Activated T-helper 1 cell treated with Interleukin-2 at 50 U/mL for 16 hours (primary cell): Measurements from ENCODE around the gene CAPN3.

ENCODE experiments used
- DNase-seq: peaks from one replicate; pipeline ENCODE4 v3.0.0-alpha.2; 2020; ENCODE audit warnings: low read depth

Gene CAPN3

DNA sequence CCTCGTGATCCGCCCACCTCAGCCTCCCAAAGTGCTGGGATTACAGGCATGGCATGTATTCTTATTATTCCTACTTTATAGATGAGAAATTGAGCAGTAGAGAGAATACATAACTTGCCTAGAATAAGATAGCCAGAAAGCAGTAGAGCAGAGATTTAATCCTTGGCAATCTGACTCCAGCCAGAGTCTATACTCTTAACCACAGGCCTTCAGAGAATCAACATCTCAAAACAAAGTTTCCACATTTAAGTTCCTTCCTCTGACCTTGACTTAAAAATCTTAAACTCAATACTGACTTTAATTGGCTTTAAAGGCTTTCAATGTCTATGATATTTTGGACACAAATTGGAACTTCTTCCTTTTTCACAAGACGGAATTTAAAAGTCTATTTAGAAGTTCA, 94.5 kb downstream of the CAPN3 start:
- no peak for DNase-seq

DNA sequence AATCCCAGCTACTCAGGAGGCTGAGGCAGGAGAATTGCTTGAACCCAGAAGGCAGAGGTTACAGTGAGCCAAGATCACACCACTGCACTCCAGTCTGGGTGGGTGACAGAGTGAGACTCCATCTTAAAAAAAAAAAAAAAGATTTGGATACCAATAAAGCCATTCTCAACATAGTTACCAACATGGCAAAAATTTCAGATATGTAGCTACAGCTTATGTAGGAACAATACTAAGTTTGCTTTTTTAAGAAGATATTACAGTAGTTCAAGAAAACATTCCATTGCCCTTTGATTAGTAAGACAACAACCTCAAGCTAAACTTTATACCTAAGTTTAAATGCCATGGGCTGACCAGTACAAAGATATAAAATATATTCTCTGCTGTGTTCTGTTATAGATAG, 97.2 kb downstream of the CAPN3 start:
- no peak for DNase-seq

DNA sequence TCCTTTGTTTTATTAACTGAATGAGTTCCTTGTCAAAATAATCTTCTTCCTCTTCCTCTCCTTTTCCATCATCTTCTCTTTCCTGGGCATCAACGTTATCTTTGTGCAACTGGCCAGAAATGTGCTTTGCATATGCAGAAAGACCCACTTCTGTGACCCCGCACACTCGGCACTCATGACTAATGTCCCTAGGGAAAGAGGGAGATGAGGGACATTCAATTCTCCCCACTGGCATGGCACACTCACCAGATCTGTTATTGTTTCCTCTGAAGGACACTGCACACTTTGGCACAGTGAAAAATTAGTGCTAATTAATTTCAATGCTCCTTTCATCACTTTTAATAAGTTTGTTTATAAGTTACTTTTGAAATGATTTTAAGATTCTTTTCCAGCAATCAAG, 97.7 kb downstream of the CAPN3 start:
- no peak for DNase-seq

DNA sequence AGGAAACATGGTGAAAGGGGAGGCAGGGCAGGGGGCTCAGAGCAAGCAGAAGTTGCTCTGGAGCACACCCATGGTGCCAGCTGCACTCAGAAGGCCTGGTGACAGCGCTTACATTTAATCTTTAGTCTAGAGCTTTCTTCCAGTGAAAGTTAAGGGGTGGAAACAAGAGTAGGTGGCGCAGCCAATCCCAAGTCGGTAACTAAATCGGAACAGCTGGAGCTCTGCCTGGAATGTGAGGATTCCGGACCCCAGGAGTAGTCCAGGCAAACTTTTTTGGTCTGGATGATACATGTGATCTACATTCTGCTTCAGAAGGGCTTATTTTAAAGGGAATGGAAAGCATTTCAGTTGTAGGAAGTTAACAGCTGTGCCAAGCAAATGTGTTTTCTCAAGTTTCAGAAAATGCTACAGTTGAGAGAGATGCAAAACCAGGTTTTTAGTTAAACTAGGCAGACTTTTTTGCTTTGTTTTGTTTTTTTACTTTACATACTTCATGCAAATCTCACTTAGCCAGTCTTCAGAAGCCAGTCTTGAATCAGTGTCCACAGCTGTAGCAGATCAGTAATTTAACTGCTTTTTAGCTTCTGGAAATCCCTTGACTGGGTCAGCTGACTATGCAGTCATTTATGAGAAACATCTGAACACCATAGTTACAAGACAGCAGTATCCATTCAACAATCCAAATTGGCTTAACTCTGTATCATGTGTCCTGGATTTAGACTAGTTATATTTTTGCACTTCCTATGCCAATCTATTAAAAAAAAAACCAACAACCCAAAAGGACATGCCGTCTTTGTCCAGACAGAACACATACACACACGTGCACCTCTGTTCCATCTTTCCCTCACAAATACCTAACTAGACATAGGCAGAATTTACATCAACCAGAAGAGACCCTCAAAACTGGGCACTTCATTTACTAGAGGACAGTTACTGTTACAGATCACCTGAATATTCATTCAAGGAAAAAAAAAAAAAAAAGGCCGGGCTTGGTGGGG, 98.4 kb downstream of the CAPN3 start:
- DNase-seq = no peak

DNA sequence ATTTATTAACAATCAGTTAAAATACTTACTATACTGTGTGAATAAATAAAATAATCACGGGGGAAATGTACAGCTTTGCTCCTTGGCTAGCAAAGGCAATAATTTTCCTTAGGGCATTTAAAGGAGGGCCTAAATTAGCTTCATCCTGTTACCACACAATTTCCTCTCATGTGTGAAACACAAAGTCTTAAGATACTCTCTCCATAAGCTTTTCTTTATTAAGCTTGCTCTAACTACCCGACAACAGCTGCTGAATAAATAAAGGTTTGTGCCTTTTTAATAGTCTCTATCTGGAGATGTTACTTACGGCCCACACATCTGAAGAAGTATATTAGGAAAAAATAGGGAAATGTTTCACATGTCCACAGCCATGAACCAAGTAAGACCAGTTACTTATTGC, 102.0 kb downstream of the CAPN3 start:
- no peak for DNase-seq
